HG03469 (cell line): ENCODE results near the gene BEGAIN.

Experiments
- ATAC-seq: cut with Tn5 transposase; IDR thresholded peaks from one replicate; pipeline ENCODE4 v1.9.1; 2021; ENCODE audit warnings: mild to moderate bottlenecking, moderate library complexity, moderate number of reproducible peaks; ENCODE audit not compliant: unreplicated experiment

Gene BEGAIN

DNA sequence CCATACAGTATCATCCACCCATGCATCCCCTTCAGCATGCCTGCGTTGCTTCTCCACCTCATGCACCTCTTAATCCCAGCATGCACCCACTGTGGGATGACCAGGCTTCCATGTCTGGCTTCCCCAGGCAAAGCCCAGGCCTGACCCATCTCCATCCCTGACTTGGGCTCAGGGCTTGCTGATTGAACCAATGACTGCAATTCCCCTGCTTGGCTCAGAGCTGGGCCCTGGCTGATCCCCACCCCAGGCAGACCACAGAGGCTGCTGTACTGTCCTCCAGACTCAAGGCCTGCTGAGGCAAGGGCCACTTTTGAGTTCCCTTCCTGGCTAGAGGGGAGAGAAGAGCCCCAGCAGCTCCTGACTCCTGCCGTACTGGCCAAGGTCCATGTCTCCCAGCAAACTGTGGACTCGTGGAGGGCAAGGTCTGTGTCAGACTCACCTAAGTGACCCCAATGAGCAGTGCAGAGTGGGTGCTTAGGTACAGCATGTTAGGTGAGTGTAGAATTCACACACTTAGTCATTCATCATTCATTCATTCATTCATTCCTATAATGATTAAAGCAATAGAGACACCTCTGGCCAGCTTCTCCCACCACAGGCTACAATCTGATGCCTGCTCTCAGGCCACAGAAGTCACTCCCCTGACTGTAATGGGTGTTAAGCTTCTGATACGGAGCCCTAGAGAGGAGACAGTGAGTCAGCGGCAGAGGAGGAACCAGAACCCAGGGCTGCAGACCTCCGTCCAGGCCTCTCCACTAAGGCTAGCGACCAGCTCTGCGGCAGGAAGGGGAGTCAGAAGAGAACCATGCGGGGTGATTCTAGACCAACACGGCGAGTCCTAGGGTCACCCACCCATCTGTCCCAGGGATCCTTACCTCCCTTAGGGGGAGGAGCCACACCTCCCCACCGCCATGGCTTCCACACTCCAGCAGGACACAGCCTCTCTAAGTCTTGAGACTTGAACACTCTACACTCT lies 2.9 kb downstream of the BEGAIN start:
- no peak for ATAC-seq

DNA sequence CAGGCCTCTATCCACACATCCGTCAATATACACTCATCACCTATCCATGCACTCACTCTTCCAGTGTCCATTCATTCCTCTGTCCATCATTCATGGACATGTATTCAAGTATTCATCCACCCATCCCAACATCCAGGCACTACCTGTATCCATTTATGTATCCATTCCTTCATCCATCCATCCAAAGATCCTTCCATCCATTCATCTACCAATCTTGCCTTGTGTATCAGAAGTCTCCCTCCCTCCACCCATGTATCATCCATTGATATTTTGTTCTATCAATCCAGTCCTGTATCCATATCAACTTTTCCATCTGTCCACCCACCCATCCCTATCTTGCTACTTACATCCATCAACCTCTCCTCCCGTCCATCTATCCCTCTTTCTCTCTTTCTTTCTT lies 4.0 kb downstream of the BEGAIN start:
- ATAC-seq, result no peak

DNA sequence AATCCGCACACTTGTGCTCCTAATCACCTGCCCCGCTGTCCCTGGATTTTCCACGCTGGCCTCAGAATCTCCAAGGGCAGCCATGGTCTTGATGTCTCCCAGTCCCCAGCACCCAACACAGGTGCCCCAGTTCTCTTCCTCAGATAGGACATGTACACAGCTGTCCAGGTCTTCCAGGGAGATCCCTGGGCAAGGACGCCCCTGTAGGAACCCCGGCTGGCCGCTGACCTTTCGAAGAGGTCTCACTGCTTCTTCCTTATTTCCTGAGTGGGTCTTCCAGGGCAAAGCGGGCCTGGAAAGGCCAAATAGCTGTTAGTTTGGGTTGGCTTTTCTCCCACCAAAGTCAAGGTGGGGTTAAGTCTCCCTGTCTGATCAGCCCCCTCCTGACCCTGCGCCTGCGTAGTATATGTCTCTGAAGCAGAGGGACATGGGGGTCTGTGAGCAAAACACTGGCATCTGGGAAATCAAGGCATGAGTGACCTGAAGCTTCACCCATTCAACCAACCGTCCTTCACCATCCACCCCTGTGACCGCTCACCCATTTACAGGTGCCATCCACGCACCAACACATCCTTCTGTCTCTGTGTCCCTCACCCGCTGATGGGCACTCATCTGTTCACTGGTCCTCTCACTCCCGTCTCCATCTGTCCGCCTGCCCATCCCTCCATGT lies 4.6 kb downstream of the BEGAIN start:
- no peak for ATAC-seq

DNA sequence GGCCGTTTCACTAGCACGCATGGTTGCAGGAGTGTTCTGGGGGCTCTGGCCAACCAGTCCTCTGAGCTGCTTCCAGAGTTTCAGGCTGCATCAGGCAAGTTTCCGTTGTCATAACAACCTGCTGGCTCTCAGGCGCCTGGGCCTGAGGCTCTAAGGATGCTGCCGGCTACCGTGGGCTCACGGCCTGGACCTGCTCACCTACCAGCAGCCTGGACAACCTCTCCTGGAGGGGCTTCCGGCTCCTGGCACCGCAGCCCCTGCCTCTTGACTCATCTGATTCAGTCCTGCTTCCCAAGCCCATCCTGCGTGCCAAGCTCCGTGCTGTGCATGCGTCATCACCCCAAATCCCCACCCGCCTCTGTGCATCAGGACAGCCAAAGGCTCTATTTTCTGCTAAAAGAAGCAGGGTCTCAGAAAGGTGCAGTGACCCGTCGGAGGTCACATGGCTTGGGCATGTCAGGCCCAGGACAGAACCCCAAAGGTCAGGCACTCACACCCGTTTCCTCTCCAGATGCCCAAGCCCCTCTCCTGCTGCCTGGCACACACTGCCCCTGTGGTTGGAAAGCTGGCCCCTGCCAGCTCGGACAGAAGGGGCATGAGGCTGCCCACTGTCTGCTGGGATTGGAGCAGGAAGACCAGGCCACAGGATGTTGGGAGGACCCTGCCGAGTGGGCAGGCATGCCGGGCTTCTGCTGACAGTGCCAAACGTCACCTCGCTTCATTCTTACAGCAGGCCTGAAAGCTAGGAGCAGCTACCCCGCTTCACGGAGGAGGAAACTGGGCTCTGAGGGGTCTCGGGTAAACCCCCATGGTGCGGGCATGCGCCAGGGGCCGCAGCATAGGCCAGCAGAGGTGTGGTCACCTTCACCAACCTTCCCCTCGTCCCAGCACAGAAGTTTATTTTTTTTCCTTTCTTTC lies 5.7 kb downstream of the BEGAIN start:
- ATAC-seq, result no peak

DNA sequence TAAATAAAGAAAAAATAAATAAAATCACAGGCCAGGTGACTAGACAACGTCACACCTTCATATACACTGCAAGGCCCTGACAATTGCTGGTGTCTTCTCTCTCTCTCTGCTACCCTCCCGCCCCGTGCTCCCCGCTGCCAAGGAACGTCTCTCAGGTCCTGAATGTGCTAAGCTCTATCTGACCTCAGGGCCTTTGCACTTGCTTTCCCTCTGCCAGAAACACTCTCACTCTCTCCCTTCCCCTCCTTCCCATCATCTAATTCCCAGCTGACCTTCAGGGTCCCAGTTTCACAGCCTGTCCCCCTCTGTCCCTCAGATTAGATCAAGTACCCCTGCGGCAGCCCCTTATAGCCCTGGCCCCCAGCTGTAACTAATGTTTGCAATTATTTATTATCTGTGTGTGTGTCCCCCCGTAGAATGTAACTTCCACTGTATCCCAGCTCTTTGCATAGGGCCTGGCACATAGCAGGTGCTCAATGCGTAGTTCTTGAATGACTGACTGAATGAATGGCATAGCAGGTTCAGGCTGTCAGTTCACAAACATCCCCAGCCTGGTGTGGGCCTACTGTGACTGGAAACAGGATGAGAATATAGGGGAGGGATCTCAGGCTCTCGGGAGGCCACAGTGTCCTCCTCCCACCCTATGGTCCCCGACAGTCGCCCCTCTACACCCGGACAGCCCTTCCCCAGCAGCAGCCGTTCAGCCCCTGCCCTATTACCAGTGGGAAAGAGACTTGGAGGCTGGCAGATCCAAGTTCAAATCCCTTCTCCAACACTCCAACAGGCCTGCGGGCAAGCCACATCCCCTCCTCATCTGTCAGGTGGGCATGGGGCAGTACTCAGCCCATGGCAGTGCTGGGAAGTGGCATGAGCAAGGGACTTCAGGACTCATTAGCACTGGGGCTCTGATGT lies 6.6 kb downstream of the BEGAIN start:
- no peak for ATAC-seq

DNA sequence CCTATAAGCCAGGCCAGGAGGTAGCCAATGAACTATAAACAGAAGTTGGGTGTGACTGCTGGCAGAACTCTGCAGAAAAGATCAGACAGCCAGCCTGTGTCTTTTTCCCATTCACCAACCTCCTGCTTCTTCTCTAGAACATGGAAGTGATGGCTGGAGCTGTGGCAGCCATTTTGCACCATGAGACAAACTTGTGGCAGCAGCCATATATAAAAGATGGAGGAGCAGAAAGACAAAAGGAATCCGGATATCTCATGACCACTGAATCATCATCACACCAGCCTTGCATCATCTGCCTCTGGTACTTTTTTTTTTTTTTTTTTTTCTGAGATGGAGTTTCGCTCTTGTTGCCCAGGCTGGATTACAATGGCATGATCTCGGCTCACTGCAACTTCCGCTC lies 8.7 kb downstream of the BEGAIN start:
- no peak for ATAC-seq

DNA sequence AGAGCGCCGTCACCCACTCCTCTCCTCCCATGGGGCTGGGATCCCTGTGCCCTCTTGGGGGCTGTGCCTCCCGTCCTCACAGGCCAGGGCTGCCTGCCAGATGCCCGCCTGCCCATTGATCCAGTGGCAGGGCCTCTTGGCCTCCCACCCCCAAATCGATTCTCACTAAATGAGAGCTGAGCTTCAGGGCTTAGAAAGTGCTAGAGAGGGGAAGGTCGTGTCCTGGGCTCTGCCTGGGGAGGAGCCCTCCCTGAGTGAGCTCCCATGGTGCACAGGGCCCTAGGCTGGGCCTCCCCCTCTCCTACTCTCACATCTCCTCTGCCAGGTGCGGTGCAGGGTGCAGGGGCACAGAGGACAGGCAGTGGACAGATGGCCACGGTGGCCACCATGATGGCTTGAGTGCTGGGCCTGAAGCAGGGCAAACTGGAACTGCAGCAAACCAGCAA lies 9.2 kb downstream of the BEGAIN start:
- ATAC-seq, result no peak

DNA sequence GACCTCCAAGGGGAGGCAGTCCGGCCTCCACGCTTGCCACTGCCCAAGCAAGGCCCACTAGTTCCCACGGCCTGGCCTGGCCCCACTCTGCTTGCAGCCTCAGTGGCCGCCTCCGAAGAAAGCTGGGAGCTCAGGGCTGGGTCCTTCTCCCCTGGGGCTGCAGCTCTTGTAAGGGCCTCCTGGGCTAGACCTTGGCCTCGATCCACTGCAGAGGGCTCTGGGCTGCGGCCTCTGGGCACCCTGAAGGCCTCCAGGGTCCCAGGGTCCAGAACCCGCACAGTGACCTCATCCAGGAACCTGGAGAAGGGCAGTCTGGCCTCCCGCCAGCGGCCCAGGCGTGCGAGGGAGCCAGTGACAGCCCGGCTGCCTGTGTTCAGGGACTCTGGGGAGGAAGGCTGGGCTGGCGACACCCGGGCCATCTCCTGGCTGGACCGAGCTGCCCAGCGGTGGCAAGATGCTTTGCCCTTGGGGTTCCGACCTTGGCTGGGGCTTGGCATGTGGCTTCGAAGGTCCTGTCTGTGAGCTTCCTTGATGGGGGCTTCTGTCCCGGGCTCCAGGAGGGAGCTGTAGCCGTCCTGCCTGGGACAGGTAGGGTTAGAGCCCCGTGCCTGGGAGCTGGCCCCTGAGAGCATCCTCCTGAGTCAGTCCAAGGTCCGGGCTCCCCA lies 9.8 kb downstream of the BEGAIN start:
- ATAC-seq, result no peak

DNA sequence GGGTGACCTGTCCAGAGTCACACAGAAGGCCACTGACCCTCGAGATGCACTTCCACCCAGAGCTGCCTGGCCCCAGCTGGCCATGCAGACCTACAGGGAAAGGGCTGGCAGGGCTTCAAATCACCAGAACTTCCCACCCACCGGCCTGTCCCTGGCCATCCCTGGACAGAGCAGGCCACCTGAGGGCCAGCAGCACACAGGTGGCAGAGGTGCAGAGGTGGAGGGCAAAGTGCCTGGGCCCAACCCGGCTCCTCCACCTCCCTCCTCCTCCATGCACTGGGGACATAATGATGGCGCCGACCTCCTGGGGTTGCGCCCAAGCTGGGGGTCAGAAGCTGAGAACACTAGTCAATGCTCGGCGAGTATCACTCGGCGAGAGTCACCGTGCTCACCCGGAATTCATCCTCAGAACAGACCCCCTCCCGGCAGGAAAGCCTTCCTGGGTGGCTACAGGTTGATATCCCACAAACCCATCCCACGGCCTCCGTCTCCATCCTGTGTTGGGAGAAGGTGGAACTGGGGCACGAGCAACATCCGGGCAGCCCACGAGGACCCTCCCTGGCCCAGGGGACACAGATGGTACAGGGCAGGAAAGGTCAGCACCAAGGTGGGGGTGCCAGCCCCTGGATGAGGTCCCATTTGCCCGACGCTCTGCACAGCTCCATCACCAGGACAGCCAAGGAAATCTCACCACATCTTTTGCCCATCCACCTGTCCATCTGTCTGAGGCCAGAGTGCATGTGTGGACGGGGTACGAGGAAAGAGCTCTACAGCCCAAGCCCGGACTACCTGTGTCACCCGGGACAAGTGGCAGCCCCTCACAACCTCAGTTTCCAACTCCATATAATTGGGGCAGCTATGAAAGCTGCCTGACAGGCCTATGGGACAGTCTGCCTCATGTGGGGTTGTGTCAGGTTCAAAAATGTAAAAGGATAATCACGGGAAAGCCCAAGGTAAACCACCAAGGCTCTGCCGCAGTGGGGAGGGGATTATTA lies 10.8 kb downstream of the BEGAIN start:
- ATAC-seq, result no peak

DNA sequence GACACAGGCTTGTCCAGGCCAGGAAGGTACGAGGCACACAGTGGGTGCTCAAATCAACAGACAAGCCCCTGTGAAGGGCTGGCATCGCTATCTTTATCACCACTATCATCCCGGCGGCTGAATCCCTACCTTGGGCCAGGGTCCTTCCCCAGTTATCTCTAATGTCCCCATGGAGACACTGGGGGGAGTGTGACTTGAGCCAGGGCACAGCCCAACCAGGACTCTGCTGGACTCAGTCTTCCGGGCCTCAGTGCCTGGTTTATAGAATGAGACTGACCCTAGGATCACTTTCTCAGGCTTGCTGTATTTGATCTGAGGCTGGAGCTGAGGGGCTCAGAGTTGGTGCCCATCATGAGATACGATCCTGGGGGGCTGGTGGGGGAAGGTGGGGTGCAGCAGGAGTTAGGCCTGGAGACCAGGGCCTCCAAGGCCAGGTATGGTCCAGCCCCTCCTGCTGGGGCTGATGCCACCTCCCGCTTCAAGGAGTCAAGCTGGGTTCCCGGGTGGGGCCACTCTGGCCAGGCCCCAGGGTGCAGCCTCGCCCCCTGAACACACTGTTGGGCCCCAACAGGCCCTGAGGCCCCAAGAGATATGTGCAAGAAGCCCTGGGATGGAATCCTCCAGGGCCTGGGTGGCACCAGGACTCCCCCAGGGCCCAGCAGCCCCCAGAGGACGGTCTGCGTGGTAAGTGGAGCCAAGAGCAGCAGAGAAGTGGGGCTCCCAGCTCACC lies 11.8 kb downstream of the BEGAIN start:
- ATAC-seq, result no peak

DNA sequence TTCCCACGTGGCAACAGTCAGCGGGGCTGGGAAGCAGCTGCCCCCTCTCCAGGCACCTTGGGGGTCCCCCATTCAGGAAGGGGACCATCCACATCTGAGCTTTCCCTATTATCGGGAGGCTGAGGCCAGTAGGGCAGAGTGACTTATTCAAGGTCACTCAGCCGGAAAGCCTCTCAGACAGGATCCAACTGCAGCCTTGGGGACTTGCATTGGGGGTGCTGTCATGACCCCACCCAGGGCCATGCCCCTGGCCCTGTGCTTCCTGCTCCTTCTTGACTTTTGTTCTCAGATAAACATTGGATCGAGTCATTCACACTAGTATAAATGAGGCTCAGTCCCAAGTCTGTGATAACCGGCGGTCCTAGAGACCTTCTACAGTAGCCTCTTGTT lies 12.6 kb downstream of the BEGAIN start:
- no peak for ATAC-seq

DNA sequence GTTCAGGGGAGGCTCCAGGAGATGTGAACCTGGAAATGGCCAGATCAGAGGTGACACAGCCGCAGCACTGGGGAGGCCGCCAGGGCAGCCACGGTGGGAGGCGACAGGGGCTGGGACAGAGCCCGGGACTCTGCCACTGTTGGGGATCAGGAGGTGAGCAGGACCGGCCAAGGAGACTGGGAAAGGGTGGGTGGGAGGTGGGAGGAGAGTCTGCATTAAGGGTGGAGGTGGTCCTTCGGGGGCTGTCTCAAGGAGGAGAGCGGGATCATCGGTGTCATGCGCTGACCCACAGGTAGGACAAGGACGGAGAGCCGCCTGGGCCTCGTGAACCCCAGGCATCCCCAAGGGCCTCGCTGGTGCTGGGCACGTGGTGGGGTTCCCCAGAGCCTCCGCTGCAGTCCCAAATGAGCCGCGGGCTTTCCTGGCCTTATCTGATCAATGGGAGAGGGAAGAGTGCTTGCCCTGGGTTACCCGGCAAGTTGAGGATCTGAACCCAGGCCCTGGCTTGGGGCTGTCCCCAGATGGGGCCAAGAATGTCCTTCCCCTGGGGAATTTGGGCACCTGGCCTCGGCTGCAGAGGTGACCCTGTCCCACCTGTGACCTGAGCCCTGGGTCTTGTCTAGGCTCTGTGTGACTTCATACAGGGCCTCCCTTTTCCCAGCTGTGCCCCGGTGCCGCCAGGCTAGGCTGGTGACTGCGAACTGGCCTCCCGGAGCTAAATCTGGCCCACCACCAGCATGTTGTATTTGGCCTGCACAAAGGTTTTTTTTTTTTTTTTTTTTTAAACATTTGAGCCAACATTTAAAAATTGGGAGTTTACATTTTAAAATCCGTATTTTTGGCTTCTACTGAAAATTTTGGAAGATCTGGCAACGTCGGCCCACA lies 13.2 kb downstream of the BEGAIN start:
- no peak for ATAC-seq

DNA sequence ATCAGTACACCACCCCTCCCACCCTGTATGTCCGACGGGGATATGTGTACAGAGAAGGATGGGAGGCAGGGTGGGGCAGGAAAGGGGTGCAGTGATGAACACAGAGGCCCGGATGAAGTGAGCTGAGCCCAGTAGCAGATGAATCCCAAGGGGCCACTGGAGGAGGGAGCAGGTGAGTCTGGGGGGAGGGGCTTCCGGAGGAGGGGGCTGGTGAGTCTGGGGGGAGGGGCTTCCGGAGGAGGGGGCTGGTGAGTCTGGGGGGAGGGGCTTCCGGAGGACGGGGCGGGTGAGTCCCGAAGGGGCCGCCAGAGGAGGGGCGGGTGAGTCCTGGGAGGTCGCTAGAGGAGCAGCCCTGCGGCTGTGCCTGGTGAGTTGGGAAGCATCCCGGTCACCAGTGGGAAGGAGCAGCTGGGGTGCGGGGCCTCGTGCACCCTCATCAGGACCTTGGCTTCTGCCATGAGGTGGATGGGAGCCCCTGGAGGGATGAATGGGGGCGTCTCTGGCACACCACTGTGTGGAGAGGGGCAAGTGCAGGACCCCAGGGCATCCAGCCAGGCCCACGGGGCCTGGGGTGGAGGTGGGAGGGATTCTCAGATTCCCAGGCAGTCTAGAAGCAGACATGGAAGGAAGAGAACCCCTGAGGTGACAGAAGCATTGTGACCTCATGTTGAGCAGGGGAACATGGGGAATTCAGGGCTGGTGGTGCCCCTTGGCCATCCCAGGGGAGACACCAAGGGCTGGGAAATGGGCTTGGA lies 14.0 kb downstream of the BEGAIN start:
- ATAC-seq, result no peak

DNA sequence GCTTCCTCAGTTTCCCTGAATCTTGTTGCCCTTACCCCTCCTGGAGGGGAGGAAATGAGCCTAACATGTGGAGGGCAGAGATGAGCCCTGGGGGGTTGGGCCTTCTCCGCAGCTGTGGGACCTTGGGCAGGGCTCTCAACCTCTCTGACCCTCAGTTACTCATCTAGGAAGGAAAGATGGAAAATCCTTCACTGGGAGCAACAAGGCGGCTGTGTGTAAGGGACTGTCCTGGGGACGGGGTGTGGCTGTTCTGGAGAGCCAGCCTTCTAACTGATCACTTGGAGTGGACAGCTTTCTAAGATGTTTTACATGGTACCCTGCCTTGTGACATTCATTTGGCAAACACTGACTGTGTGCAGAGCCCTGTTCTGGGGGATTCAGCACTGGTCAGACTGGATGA lies 14.7 kb downstream of the BEGAIN start:
- no peak for ATAC-seq

DNA sequence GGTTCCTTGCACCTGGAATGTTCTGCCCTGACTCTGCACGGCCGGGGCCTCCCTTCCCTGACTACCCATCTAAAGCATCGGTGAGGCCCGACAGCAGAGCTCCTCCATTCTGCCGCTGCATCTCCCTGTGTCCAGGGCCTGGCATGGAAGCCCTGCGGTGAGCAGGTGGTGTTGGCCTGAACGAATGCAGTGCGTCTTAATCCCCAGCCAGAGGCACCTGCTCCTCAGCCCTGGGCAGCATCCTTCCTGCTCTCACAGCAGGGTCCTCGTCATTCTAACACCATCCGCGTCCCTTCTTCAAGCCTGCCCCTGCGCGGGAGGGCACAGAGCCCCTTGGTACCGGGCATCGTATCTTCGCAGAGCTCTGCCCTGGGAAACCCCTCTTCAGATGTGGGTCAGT lies 15.4 kb downstream of the BEGAIN start:
- ATAC-seq, result no peak
